SK-N-SH (cell line): ENCODE measurements around the gene FNDC11.

Experiments
- CHD2 ChIP-seq: fragments of 150-350 bp; IDR thresholded peaks from 2 replicates; pipeline ENCODE4 v1.6.1; 2018; ENCODE audit warnings: low read length; ENCODE audit not compliant: partially characterized antibody
- CTCF ChIP-seq: fragments of 200-600 bp; sonication (generic); IDR thresholded peaks from 2 replicates; pipeline ENCODE4 v1.6.1; 2017; ENCODE audit warnings: antibody characterized with exemption, mild to moderate bottlenecking, moderate library complexity
- ELF1 ChIP-seq: IDR thresholded peaks from 2 replicates; pipeline ENCODE4 v1.4.0; 2012
- EP300 ChIP-seq, 2 experiments: IDR thresholded peaks; 2 replicates each; pipeline versions ENCODE4 v1.4.0 to v1.6.1; 2012; ENCODE audit warnings: borderline replicate concordance in 1 of 2, low read depth in 1 of 2, low read length in 1 of 2
- EZH2phosphoT487 ChIP-seq: fragments of 200-600 bp; sonication (generic); IDR thresholded peaks from 2 replicates; pipeline ENCODE4 v1.6.1; 2017; ENCODE audit warnings: low read depth, mixed run types, mild to moderate bottlenecking, antibody characterized with exemption, moderate library complexity, borderline replicate concordance
- FOSL2 ChIP-seq: IDR thresholded peaks from 2 replicates; pipeline ENCODE4 v1.4.0; 2012; ENCODE audit warnings: low read depth, mild to moderate bottlenecking, moderate library complexity, borderline replicate concordance
- NFIC ChIP-seq: IDR thresholded peaks from 2 replicates; pipeline ENCODE4 v1.4.0; 2012; ENCODE audit warnings: borderline replicate concordance
- POLR2AphosphoS5 ChIP-seq: IDR thresholded peaks from 2 replicates; pipeline ENCODE4 v1.6.1; 2012; ENCODE audit warnings: low read depth, low read length
- REST ChIP-seq: IDR thresholded peaks from 2 replicates; pipeline ENCODE4 v1.6.1; 2012; ENCODE audit warnings: mild to moderate bottlenecking, low read depth, low read length, moderate library complexity
- RFX5 ChIP-seq: IDR thresholded peaks from 2 replicates; pipeline ENCODE4 v1.6.1; 2012; ENCODE audit warnings: mild to moderate bottlenecking, improper control_type of control experiment, low read length
- TAF1 ChIP-seq: IDR thresholded peaks from 2 replicates; pipeline ENCODE4 v1.6.1; 2012; ENCODE audit warnings: low read depth, mild to moderate bottlenecking, low read length, moderate library complexity, borderline replicate concordance
- TEAD4 ChIP-seq: IDR thresholded peaks from 2 replicates; pipeline ENCODE4 v1.4.0; 2012; ENCODE audit warnings: mild to moderate bottlenecking, borderline replicate concordance; ENCODE audit not compliant: insufficient read depth
- USF1 ChIP-seq: IDR thresholded peaks from 2 replicates; pipeline ENCODE4 v1.4.0; 2012; ENCODE audit warnings: low read depth, borderline replicate concordance
- USF2 ChIP-seq: fragments of 150-350 bp; IDR thresholded peaks from 2 replicates; pipeline ENCODE4 v1.6.1; 2017; ENCODE audit warnings: antibody characterized with exemption, low read length, low read depth, borderline replicate concordance

- no peak for TF ChIP-seq TAF1
- TF ChIP-seq CTCF, result no peak
- TF ChIP-seq EP300 (IDR thresholded peaks at IDR 0.05; ENCODE audit: borderline replicate concordance in 1 of 2, low read depth in 1 of 2, low read length in 1 of 2), result no peak
- TF ChIP-seq USF1, result no peak
- no peak for TF ChIP-seq FOSL2
- no peak for TF ChIP-seq NFIC
- no peak for TF ChIP-seq TEAD4
- no peak for TF ChIP-seq CHD2
- TF ChIP-seq RFX5, result no peak
- no peak for TF ChIP-seq EZH2phosphoT487
- TF ChIP-seq ELF1, result no peak
- no peak for TF ChIP-seq REST
- TF ChIP-seq USF2, result no peak
- no peak for TF ChIP-seq POLR2AphosphoS5
Measured at GRCh38 chr20:63543131-63543530, 10.8 kb upstream of the FNDC11 start.
